PFSK-1 (cell line): ENCODE measurements around the gene IL1RAPL2.

Experiments
- FOXP2 ChIP-seq: optimal IDR thresholded peaks from 2 replicates; pipeline ENCODE3; 2011; ENCODE audit warnings: borderline replicate concordance, control low read depth, inconsistent platforms; ENCODE audit not compliant: insufficient read depth; ENCODE audit errors: extremely low read length, extremely low read depth
- POLR2AphosphoS5 ChIP-seq: IDR thresholded peaks from 2 replicates; pipeline ENCODE4 v1.6.1; 2012; ENCODE audit warnings: low read depth, mild to moderate bottlenecking, control low read depth, low read length, moderate library complexity
- SIN3A ChIP-seq: IDR thresholded peaks from 2 replicates; pipeline ENCODE4 v1.6.1; 2012; ENCODE audit warnings: mild to moderate bottlenecking, low read length, moderate library complexity, borderline replicate concordance; ENCODE audit not compliant: insufficient read depth
- TAF1 ChIP-seq: IDR thresholded peaks from 2 replicates; pipeline ENCODE4 v1.6.1; 2012; ENCODE audit warnings: low read length, control low read depth, borderline replicate concordance; ENCODE audit not compliant: insufficient read depth
- TF ChIP-seq, protein P1 (sequence below), 2 experiments: IDR thresholded peaks; 2 replicates each; pipeline versions ENCODE4 v1.6.1 to v1.8.0; 2011 to 2012; ENCODE audit warnings: low read depth in 2 of 2, low read length in 2 of 2, control low read depth in 1 of 2, inconsistent platforms in 1 of 2, mild to moderate bottlenecking in 1 of 2, moderate library complexity in 1 of 2; ENCODE audit not compliant: insufficient read depth in 1 of 2

IL1RAPL2 gene

DNA sequence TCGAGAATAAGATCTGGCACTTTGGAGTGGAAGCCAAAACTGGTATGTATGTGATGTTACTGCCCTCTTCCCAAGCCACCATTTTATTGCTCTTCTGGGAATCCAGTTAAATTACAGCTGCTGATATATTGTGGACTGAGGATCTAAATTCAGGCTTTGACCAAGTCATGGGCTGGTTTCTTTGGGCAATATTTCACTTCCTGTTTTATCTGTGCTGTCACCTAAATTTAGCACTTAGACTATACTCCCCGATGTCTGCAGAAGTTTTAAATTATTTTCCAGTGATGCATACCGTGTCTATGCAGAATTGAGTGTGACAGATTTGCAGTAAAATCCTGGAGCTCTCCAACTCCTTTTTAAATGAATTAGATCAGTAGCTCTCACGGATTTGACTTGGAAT lies 554.5 kb downstream of the IL1RAPL2 start:
- TF ChIP-seq POLR2AphosphoS5 (no peak), SIN3A (no peak), FOXP2 (no peak), TAF1 (no peak)
- TF ChIP-seq, protein P1, sequence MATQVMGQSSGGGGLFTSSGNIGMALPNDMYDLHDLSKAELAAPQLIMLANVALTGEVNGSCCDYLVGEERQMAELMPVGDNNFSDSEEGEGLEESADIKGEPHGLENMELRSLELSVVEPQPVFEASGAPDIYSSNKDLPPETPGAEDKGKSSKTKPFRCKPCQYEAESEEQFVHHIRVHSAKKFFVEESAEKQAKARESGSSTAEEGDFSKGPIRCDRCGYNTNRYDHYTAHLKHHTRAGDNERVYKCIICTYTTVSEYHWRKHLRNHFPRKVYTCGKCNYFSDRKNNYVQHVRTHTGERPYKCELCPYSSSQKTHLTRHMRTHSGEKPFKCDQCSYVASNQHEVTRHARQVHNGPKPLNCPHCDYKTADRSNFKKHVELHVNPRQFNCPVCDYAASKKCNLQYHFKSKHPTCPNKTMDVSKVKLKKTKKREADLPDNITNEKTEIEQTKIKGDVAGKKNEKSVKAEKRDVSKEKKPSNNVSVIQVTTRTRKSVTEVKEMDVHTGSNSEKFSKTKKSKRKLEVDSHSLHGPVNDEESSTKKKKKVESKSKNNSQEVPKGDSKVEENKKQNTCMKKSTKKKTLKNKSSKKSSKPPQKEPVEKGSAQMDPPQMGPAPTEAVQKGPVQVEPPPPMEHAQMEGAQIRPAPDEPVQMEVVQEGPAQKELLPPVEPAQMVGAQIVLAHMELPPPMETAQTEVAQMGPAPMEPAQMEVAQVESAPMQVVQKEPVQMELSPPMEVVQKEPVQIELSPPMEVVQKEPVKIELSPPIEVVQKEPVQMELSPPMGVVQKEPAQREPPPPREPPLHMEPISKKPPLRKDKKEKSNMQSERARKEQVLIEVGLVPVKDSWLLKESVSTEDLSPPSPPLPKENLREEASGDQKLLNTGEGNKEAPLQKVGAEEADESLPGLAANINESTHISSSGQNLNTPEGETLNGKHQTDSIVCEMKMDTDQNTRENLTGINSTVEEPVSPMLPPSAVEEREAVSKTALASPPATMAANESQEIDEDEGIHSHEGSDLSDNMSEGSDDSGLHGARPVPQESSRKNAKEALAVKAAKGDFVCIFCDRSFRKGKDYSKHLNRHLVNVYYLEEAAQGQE (IDR thresholded peaks at IDR 0.05; ENCODE audit: insufficient read depth in 1 of 2, low read depth in 2 of 2, low read length in 2 of 2): no peak

DNA sequence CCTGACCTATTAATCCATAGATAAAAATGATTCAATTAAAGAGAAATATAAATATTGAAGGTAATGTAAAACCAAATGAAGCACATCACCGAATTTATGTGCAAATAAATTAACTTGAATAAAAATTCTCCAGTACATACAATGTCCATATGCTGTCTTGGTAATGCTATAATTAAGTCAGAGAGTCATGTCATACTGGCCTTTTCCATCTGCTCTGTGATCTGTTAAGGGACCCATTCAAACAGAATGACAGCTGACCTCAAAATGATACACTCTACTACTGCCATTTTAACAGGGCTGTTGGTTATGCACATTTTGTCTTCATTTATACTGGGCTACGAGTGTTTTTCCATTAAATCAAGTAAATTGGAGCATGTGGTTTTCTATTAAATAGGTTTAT lies 555.2 kb downstream of the IL1RAPL2 start:
- TF ChIP-seq POLR2AphosphoS5 (no peak), FOXP2 (no peak), SIN3A (no peak), TAF1 (no peak)
- TF ChIP-seq, protein P1 (IDR thresholded peaks at IDR 0.05; ENCODE audit: insufficient read depth in 1 of 2, low read depth in 2 of 2, low read length in 2 of 2): no peak

DNA sequence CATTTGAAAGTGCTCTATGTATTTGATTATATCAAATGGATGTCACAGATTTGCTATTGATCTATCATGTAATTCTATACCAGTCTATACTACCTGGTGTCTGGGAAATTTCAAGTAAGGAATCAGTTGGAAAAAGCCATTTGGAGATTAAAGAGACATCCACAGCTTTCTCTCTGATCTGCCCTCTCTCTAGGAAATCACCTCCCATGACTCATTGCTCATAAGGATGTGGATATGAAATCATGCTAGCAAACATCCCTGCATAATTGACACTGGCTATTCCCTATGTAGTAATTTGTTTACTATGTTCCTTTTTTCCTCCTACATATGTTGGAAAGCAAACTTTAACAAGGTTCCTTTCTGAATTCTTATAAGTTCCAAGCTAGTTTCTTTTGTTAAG lies 560.2 kb downstream of the IL1RAPL2 start:
- no peak for TF ChIP-seq POLR2AphosphoS5
- TF ChIP-seq, protein P1 (IDR thresholded peaks at IDR 0.05; ENCODE audit: insufficient read depth in 1 of 2, low read depth in 2 of 2, low read length in 2 of 2): no peak

DNA sequence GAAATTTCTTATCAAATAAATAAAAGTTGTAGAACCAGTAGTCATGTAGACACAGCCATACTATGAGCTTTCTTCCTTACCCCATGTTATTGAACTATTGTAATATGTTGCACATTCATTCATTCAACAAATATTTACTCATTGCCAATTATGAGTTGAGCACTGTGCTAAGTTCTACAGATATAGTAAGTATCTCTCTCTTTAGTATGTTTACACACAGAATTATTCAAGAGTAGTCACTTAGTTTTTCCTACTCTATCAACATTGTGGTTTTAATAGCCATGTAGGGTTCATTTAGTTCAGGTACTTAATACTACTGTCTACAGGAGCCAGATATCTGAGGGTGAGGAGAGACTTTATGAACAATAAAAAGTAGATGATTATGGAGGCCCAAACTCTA lies 568.3 kb downstream of the IL1RAPL2 start:
- TF ChIP-seq TAF1 (no peak), SIN3A (no peak), POLR2AphosphoS5 (no peak), FOXP2 (no peak)
- TF ChIP-seq, protein P1 (IDR thresholded peaks at IDR 0.05; ENCODE audit: insufficient read depth in 1 of 2, low read depth in 2 of 2, low read length in 2 of 2): no peak

DNA sequence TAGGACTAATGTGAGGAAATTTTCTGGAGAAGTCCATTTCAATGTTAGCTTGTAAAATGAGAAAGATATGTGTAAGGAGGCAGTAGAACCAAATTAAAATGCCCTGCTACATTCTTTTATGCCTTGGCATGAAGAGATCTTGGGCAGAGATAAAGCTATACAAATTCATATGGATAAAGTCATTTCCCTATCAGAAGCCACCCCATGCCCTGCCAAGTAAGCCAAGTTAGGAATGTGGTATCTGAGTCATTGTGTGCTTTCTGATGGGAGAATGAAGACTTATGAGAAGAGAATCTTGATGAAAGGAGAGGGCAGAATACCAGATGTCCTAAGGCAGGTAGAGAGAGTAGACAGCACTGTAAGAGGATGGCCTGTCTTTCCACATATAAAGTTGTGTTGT lies 570.8 kb downstream of the IL1RAPL2 start:
- TF ChIP-seq, protein P1 (IDR thresholded peaks at IDR 0.05; ENCODE audit: insufficient read depth in 1 of 2, low read depth in 2 of 2, low read length in 2 of 2): no peak
- TF ChIP-seq TAF1: no peak
- TF ChIP-seq SIN3A: no peak
- TF ChIP-seq POLR2AphosphoS5: no peak
- TF ChIP-seq FOXP2: no peak
